Activated T-cell treated with anti-CD3 and anti-CD28 coated beads, Interleukin-2, amount 50 U/mL, for 1 hour (primary cell): ENCODE measurements around the gene ALDH3A1.
A peak's percentile ranks its signal among the peaks of the same experiment; 100 is the strongest.

Experiments
- DNase-seq: peaks from one replicate; pipeline ENCODE4 v3.0.0-alpha.2; 2020

ALDH3A1 gene

DNA sequence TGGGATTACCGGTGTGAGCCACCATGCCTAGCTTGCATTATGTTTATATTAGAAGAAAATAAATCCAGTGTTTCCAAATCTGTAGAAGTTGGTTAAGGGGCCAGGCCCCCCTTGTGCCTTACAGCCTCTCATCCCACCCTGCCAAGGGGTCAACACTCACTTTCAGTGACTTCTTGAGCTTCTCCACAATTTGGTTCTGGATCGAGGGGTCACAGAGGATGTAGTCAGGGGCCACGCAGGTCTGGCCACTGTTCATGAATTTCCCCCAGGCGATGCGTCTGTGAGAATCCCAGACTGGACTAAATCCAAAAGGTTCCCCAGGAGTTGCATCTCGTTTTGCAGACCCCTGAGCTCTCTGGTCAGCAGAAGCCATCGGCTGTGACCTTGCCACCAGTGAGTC is 7.2 kb downstream of the ALDH3A1 start:
- DNase-seq: no peak

DNA sequence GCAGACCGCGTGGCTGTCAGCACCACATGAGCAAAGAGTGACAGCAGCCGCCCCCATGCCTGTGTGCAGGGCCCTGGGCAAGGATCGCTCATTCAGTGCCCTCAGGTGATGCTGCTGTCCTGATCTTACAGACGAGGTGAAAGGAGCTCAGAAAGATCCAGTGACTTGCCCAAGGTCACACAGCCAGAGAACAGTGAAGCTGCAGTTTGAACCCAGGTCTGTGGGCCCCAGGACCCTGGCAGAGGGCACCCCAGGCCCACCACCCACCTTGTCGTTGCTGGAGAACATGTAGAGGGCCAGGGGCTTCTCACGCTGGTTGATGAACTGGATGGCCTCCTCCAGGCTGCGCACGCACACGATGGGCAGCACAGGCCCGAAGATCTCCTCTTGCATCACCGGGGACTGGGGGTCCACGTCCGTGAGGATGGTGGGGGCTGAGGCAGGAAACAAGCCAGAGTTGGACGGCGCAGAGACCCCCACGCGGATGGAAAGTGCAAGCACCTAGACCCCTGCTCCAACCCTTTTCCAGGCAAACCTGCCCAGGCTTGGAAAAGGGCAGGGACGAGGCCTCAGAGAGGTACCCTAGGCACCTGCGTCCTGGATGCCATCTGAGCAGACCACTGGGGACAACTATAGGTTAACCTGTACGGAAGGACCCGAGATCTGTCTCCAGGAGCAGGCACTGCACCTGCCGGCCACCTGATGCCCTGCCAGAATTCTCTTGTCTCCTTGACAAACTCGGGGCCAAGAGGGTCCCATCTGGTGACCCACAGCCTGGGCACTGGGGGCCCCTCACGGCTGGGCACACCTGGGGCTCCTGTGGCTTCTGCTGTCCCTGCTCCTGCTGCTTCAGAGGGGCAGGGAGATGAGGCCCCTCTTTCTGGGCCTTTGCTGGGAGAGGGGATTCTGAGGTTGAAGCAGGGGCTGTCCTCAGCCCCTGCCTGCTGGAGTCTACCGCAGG is 8.6 kb downstream of the ALDH3A1 start:
- no peak for DNase-seq

DNA sequence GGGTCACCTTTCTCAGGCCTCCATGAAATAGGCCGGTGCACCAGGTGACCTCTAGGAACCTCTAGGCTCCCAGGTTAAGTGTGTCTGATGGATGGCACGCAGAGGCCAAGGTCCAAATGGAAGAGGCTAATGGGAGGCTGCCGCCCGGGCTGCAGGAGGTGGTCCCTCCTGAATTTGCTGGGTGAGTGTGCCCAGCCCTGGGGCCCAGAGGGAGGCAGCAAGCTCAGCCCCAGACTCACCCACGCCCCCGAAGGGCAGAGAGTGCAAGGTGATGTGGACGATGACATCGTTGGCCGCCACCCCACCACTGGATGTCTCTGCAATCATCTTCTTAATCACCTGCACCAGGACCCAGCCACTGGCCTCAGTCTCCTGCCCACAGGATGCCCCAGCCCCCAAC is 9.3 kb downstream of the ALDH3A1 start:
- no peak for DNase-seq

DNA sequence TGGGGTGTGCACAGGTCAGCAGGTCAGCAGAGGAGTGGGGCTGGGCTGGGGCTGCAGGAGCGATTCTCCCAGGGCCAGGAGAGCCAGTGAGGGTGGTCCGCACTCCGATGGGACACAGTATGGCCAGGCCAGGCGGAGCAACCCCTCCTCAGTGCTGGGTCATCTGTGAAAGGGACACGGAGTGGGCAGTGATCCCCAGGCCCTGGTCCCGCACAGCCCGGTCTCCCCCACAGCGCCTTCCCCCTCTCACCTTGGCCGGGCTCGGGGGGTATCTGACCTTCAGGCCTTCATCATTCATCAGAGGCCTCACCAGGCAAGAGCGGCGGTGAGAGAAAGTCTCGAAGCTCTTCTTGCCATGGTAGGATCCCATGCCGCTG is 10.0 kb downstream of the ALDH3A1 start:
- DNase-seq: no peak

DNA sequence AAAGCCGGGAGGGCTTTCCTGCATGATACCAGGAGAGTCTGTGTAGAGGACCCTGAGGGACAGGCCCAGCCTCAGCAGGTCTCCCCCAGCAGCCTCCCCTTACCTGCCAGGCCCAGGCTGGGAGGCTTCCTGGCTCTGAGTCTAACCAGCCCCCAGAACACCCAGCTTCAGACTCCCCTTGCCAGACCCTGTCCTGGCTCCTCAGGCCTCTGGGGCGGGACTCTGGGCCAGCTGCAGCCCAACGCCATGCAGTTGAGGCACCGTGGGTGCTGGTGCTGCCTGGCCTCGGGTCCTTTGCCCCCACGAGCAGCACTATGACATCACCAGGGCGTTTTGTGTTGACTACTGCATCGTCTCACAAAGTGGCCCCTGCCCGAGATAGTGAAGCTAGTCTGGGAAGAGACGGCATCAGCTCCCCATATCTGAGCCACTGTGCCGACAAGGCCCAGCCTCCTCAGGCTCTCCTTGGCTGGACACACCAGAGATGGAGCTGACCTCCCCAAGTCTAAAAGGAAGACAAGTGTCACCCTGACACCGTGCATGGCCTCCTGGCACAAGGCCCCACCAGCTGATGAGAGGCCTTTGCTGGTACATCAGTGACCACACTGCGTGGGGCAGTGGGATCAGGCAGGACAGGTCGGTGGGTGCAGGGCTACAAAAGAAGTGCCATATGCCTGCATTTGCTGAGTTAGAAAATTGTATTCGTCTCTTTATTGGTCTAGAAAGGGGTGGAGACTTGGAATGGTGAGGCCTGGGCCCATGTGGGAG is 10.6 kb downstream of the ALDH3A1 start:
- DNase-seq: no peak

DNA sequence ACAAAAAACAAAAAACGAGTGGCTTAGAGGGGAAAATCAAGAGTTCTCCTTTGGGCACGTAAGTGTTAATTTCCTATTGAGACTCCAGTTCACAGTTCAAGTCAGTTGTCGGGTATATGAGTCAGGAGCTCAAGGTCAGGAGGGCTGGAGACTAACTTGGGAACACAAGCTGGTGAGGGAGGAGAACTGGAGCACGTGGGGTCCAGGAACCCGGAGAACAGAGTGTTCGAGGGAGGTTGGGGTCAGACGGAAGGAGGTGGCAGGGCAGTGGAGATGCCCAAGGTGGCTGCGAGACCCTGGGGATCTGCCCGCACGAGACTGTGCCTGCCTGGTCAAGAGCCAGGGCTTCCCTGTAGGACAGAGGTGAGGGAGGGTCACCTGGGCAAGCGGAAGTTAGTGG is 12.0 kb downstream of the ALDH3A1 start:
- DNase-seq: no peak

DNA sequence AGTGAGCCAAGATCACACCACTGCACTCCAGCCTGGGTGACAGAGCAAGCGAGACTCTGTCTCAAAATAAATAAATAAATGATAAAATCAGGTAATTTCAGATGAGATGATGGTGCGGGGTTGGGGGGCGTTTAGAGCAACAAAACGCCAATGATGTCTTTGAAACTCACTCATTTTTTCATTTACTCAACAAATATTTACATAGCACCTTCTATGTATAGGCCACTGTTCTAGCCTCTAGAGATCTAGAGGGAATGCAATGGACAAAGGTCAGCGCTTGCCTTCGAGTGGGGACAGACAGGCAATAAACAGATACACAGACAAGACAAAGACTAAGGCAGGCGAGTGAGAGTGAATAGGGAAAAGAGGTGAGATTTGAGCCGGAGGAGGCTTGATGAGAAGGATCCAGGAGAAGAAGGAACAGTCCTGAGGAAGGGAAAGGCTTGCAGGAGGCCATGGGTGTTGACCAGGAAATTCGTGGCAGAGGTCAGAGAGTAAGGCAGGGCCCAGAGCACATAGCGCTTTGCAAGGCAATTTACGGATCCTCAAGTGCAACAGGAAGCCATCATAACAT is 14.1 kb downstream of the ALDH3A1 start:
- DNase-seq: no peak

DNA sequence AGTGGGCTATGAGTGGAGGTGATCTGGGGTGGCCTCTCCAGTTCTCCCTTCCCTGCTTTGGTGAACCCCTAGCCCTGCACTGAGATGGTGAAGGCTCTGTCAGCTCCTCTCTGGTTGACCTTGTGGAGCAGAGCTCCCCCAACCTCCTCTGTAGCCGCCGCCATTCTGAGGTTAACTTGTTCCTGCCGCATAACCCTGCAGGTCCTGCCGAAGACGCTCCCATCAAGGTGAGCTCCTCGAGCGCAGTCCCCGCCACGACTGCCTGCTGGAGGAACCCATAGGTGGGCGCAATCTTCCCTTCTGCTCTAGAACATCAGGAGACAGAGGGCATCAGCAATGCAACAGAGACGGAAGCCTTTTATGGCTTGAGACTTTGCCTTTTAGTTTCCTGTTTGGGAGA is 16.5 kb downstream of the ALDH3A1 start:
- no peak for DNase-seq

DNA sequence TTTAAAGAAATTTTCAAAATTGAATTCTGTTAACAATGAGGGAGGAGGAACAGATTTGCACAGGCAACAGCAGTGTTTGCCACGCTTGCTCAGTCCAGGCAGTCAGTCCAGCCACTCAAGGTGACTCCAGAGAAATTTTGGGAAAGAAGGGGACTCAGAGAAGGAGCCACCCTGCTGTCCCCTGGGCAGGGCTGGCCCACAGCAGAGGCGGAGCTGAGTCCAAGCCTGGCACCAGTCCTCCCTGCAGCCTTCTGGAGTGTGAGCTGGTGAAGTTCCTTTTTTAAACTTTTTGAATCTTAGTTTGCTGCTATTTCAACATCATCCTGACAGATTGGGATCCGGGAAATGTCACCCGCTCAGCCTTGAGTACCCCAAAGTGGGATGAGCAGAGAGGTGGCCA is 17.3 kb downstream of the ALDH3A1 start:
- no peak for DNase-seq

DNA sequence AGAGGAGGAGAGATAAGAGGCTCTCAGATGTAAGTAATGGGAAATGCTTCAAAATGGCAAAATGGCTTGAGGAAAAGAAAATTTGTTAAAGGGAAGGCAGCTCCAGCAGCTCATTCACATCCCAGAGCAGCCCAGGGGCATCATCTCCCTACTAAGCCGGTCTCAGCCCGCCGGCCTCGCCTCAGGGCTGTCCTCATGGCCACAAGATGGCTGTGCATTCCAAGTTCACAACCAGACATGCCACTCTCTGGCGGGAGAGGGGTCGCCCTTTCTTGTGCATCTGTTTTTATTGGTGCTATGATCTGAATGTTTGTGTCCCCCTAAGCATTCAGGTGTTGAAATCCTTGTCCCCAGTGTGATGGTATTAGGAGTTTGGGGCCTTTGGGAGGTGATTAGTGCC is 18.2 kb downstream of the ALDH3A1 start:
- no peak for DNase-seq

DNA sequence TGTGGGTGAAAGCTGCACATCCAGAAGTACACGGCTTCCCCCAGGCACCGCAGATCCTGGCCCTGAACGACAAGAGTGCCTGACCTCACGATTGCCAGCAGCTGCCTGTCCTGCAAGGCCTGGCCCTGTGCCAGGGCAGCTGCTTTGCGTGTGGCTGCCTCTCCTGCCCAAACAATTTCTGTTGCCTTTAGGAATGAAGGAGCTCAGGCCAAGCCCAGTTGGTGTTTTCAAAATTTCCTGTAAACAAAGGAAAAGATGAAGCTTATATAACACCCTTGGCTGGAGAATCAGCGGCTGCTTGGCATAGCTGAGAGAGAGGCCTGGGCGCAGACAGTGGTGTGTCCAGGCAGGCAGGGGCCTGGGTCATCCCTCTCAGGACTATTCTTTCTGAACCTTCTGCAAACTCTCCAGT is 20.0 kb downstream of the ALDH3A1 start:
- no peak for DNase-seq

DNA sequence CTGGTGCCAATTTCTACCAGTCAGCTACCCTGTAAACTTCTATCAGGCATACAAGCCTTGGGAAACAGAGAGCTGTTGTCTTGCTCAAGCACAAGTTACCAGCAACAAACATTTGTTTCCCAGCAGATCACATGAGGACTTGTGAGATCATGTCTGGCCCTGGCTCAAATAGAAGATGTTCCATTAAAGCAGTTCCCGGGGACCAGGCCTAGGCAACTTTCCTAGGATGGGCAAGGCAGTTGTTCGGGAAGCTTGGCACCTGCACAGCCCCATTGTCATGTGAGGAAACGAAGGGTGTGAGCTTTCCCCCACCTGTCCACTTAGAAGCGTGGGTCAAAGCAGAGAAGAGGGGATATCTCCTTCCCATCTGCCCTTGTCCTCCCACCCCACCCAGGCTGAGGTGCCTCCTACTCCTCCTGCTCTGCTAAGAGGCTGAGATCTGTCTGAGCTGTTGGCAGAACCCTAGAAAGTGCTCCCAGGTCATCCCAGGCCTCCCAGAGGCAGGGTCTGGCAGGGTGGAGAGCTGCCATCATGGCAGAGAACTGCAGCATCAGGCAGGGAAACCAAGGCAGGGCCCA is 20.5 kb downstream of the ALDH3A1 start:
- no peak for DNase-seq

DNA sequence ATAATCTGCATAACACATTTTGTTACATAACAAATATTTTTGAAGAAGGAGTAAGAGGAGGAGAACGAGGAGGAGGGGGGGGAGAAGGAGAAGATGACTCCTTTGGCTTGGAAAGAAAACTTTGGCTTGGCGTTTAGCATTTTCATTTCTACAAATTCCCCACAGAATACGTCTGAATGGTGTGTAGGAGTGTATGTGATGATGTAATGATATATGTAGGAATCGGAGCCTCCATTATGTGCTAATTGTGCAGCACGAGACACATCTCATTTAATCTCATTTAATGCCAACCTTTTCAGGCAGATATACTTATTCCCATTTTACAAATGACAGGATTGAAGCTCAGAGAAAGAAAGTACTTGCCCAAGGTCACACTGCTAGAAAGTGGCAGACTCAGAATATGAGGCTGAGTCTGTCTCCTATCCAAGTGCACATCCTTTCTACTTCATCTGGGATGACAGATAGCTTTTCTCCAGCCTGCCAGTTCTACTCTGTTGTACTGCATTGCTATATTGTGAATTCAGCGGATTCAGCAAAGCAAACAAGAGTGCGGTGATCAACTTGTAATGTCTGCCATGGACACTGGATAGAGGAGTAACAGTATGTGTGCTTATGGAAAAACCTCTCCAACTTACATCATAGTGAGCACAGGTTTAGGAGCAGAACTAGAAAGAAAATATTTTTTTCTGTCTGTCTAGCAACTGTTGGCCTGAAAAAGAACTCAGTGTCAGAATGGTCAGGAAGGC is 21.3 kb downstream of the ALDH3A1 start:
- DNase-seq: no peak

DNA sequence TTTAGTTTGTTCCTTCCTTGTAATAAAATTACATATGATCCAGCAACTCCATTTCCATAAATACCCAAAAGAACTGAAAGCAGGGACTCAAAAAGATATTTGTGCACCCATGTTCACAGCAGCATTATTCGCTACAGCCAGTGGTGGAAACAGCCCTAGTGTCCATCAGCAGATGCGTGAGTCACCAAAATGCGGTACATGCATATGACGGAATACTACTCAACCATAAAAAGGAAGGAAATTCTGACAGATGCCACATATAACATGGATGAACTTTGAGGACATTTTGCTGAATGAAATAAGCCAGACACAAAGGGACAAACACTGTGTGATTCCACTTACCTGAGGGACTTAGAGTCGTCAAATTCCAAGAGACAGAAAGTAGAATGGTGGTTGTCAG is 22.6 kb downstream of the ALDH3A1 start:
- no peak for DNase-seq

DNA sequence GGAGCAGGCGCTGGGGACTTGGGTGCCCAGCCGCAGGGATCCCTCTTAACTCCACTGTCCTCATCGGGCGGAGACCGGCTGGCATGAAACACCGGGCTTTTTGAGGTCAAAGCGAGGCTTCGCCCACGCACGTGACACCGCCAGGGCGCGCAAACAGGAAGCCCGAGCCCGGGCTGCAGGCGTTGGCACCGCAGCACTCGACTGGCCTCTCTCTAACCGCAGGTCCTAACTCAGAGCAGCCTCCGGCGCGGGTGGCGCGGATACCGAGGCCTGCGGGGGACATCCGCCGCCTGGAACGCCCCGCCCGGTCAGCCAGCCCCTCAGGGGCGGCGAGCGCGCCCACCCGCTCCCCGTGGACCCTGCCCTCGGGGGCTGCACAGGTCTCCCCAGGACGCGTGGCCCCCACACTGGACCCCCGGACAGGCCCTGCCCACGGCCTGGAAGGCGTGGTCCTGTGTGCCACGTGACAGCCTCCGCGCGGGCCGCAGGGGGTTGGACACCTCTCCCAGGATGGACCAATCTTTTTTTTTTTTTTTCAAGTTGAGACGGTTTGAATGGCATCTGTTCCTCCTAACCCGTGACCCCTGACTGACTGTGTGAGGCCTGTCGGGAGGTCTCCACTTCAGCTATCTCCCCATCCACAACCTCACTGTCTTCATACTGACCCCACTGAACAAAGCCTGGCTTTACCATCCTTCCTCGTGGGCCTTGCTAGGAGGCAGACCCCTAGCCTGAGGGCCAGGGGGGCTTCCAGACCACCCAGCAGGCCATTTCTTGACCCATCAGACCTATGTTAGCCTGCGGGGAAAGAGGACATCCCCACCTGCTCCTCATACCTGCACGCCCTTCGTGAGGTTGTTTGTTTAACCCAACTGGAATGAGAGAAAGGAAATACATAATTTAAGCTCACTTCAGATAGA is 23.3 kb downstream of the ALDH3A1 start:
- DNase-seq: peak; percentile 49

DNA sequence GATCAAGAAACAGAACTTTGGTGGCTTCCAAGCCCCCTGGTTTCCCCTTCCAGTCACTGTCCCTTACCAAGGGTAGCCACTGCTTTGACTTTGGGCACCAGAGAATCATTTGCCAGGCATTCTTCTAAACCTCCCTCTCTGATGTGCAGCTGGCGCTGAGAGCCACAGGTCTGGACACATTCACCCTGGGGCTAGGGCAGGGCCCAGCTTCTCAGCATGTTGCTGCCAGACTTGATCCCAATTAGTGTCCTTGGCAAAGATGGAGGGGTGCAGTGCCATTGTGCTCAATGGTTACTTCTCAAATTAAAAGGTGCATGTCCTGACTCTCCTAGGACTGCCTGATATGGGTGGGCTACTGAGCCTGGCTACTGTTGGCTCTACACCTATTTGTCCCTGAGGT is 24.1 kb downstream of the ALDH3A1 start:
- DNase-seq: no peak

DNA sequence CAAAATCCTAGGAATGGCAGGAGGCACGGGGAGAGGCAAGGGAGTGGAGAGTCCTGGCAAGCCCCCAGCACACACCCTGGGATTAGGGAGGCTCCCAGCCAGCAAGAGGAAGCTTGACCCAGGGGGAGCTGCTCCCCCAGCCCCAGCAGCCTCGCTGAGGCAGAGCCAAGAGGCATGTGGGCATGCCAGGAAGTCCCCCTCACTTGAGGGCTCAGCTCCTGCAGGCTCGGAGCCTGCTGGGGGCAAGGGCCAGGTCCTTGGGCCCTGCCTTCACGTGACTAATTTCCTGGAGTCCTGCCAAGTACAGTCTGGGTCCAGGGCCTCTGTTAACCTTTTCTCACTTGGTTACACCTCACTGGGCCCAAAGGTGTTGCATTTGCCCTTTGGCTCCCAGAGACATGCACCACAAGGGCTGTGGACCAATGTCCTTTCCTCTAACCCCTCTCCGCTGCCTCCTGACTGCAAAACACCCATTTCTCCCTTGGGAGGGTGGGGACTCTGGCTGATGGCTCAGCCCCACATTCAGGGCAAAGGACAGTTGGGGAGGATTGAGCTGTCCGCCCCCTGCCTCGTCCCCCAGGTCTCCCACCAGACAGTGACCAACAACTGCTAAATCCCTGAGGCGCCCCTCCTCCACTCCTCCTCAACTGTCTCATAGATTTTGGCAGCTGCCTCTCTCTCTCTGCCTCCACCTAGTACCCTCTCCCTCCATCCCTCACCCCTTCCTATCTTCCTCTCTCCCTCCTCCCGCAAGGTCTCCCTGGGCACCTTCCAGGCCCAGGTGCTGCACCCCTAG is 27.3 kb downstream of the ALDH3A1 start:
- DNase-seq: no peak

DNA sequence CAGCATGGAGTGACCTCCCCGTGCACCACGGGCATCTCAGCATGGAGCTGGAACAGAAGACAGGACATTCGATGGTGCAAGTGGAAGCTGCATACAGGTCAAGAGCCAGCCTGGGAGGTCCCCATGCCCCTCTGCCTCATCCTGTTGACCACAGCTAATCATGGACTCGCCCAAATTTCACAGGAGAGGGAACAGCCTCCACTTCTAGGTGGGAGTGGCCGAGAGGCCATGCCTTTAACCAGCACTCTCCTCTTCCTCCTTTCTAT is 28.0 kb downstream of the ALDH3A1 start:
- no peak for DNase-seq

DNA sequence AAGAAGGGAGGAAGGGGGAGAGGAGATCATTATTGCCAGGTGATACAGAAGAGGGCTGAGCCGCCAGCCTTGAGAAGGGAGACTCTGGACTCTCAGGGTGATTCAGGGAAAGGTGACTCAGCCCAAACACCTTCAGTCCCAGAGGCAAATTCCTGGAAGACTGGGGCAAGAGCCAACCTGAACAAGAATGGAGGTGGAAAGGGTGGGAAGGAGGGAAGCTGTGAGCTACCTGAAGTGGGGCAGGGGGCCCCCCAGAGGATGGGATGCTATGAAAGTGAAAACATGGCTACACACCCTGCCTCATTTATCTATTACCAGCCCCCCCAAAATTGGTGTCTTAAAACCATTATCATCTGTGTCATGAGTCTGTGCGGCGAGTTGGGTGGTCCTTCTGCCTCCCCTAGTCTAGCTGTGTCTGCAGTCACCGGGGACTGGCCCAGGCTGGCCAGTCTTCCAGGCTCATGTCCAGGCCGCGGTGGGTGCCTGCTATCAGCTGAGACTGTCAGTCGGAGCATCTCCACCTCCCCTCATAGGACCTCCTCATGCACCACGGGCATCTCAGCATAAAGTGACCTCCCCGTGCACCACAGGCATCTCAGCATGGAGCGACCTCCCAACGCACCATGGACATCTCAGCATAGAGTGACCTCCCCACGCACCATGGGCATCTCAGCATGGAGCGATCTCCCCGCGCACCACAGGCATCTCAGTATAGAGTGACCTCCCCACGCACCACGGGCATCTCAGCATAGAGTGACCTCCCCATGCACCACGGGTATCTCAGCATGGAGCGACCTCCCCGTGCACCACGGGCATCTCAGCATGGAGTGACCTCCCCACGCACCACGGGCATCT is 28.5 kb downstream of the ALDH3A1 start:
- DNase-seq: no peak
